ENCODE data around the gene BBS4.
"Not testable (repeated sequence)": the region's sequence is repeated elsewhere in the genome, so short reads cannot be mapped to it uniquely, and the experiment has no call there.

BBS4 gene

DNA sequence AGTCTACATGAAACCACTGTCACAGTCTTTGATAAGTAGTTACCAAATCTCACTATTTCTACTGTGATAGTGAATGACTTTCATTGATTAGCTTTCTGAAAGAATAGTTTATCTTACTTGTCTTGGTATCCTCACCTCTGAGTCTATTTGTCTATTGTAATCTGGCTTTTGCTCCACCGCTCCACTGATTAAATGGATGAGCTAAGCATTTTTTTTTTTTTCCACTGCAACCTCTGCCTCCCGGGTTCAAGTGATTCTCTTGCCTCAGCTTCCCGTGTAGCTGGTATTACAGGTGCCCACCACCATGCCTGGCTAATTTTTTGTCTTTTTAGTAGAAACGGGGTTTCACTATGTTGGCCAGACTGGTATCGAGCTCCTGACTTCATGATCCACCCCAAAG is 12.9 kb downstream of the BBS4 start:
- DNase-seq (ENCODE audit: low read depth, low spot score): no peak

DNA sequence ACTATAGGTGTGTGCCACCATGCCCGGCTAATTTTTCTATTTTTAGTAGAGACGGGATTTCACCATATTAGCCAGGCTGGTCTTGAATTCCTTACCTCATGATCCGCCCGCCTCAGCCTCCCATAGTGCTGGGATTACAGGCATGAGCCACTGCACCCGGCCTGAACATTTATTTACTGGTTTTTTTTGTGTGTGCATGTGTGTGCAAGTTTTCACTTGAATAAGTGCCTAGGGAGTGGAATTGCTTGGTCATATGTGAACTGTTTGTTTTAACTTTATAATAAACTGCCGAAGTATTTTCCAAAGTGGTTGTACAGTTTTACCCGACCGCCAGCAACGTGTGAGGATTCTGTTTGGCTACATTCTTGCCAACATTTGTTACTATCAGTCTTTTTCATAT is 14.1 kb downstream of the BBS4 start:
- no peak for DNase-seq (ENCODE audit: low read depth, low spot score)

GRCh38 chr15:72706266-72706665 is 20.3 kb downstream of the BBS4 start:
- no peak for DNase-seq (ENCODE audit: low read depth, low spot score)

- not testable (repeated sequence) for DNase-seq (ENCODE audit: low read depth, low spot score)
Observed at GRCh38 chr15:72708551-72709303, 22.7 kb downstream of the BBS4 start.

GRCh38 chr15:72722071-72722696 is 36.2 kb downstream of the BBS4 start:
- DNase-seq (ENCODE audit: low read depth, low spot score): peak; percentile 49

DNA sequence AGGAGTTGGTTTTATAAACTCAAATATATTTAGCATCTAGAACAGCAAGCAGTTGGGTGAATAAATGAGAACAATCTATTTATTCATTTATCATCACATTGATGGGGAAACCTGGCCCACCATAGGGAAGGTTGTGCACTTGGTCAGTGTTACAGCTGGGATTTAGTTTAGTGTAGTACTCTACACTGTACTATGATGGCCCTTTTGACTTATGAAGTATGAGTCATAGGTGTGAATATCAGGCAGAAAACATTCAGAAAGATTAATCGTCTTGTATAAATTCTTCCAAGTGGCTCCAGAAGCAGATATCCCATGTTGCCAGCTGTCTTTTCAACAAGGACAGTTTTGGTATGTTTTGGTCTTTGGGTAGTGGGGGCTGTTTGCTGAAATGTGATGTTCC is 38.0 kb downstream of the BBS4 start:
- no peak for DNase-seq (ENCODE audit: low read depth, low spot score)

DNA sequence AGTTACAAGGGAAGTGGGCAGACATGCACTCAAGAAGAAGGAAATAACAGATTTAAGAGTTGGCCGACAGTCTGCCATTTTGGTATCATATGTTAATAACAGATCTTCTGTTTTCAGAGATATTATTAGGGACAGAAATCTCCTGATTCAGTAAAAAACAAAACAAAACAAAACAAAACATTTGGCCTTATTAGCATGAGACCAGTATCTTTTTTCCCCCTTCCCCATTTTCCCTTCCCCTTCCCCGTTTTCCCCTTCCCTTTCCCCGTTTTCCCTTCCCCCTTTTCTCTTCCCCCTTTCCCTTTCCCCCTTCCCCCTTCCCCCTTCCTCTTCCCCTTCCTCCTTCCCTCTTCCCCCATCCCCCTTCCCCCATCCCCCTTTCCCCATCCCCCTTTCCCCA is 39.4 kb downstream of the BBS4 start:
- DNase-seq (ENCODE audit: low read depth, low spot score): no peak

GRCh38 chr15:72725851-72726250 is 39.8 kb downstream of the BBS4 start:
- not testable (repeated sequence) for DNase-seq (ENCODE audit: low read depth, low spot score)

GRCh38 chr15:72727154-72727553 is 41.1 kb downstream of the BBS4 start:
- no peak for DNase-seq (ENCODE audit: low read depth, low spot score)

- not testable (repeated sequence) for DNase-seq (ENCODE audit: low read depth, low spot score)
Observed at GRCh38 chr15:72728249-72728648, 42.2 kb downstream of the BBS4 start.

GRCh38 chr15:72728821-72729220 is 42.8 kb downstream of the BBS4 start:
- DNase-seq (ENCODE audit: low read depth, low spot score): no peak

- no peak for DNase-seq (ENCODE audit: low read depth, low spot score)
Observed at GRCh38 chr15:72732086-72732485, 46.1 kb downstream of the BBS4 start.

DNA sequence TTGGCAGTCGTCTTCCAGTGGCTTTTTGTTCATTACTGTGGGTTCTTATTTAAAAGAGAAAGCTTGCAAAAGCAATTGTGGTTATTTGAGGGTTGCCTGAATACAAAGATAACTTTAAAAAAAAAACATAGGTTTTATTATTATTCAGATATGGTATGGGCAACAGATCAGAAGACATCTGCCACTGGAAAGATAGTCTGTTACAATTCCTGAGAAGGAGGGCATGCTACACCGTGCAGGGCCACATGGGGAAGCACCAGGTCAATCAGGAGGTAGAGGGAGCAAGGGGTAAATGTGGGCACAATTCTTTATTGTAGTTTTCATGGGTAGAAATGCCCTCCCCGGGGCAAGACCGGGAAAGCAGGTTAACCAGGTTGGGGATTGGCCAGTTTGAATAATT is 46.5 kb downstream of the BBS4 start:
- DNase-seq (ENCODE audit: low read depth, low spot score): no peak

DNA sequence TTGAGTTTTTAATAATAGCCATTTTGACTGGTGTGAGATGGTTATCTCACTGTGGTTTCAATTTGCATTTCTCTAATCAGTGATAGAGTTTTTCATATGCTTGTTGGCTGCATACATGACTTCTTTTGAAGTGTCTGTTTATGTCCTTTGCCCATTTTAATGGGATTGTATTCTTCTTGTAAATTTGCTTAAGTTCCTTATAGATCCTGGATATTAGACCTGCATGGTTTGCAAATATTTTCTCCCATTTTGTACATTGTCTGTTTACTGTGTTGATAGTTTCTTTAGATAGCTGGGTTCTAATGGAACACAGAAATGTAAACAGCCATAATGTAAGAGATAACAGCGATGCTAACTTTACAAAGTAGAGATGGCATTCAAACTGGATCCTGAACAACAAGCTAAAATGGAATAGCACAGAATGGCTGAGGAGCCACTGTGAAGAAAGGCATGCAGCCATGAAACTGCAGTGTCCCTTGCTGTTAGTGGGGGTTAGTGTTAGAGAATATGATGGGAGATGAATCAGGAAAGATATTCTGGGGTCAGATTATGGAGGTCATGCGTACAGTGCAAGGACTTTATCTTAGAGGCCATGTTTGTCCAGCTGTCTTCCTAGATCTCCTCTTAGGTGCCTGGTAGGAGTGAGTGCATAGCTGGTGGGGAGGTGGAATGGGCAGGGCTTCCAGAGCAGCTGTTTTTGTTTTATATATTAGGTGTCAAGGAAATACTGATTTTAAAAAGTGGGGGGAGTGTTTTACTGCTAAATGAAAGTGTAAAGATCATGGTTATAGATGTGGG is 48.1 kb downstream of the BBS4 start:
- DNase-seq (ENCODE audit: low read depth, low spot score): no peak

- no peak for DNase-seq (ENCODE audit: low read depth, low spot score)
Observed at GRCh38 chr15:72735111-72735510, 49.1 kb downstream of the BBS4 start.

DNA sequence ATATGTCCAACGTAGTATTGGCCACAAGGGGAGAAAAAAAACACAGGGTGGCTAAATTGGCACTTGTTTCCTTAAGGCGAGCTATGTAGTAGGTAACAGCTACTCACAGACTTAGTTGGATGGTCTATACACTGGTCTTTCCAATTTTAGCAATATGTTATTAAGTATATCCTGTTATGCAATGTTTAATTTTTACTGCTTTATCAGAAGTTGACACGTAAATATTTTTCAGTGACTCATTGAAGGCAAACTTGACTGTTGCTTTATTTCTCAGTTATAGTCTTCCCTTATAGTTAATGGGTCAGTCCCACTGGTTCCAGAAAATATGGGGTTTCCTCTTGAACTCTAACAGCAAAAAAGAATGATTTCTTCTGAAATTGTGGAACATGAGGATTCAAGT is 51.1 kb downstream of the BBS4 start:
- DNase-seq (ENCODE audit: low read depth, low spot score): no peak

GRCh38 chr15:72737723-72738122 is 51.7 kb downstream of the BBS4 start:
- no peak for DNase-seq (ENCODE audit: low read depth, low spot score)

DNA sequence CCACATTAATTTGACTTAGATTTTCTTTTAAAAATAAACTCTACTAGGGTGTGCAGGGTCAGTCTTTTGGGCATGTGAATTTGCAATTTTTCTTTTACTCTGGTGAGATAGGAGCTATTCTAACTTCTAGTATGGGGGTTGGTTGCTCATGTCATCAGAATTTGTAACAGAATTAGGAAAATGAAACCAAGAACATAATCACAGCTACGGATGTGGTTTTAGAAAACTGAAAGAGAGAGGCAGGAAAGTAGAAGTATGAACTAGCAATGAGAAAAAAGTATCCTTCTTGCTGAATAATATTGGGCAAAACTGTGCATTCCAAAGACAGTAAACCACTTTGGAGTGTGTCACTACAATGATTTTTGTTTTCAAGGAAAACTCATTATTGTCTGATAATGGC is 54.2 kb downstream of the BBS4 start:
- no peak for DNase-seq (ENCODE audit: low read depth, low spot score)

GRCh38 chr15:72749700-72750099 is 63.7 kb downstream of the BBS4 start:
- DNase-seq (ENCODE audit: low read depth, low spot score): no peak

- no peak for DNase-seq (ENCODE audit: low read depth, low spot score)
Observed at GRCh38 chr15:72751751-72752455, 65.9 kb downstream of the BBS4 start.

- no peak for DNase-seq (ENCODE audit: low read depth, low spot score)
Observed at GRCh38 chr15:72754096-72754495, 68.1 kb downstream of the BBS4 start.

DNA sequence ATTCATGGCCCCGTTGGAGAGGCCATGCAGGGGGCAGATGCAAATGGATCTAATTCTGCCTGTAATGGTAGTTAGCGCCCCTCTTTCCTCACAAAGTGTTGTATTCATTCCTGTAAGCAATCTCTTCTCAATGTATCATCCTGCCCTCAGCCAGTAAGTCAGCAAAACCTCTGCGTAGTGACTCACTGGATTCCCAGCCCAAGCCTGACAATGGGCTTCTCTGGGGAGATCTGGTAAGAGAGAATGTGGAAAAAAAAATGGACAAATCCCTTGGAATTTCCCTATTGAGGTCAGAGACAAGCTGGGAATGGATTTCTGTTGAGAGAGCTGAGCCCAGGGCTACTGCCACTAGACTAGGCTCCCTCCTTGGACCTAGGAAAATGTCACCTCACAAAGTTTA is 72.2 kb downstream of the BBS4 start:
- no peak for DNase-seq (ENCODE audit: low read depth, low spot score)

All from activated CD4-positive, CD25-positive, alpha-beta regulatory T cell treated with anti-CD3 and anti-CD28 coated beads, Interleukin-2, amount 50 U/mL, for 16 hours (primary cell).